ENCODE measurements around the gene SMG1. TPM values are rescaled to one million over a fixed set of nuclear protein-coding genes. Genes with fewer than 3 reads are reported as not detected.

Gene SMG1
- total and polyA plus RNA-seq, 4 donors: 5.3 to 70.8 (median 22.3) TPM

- TF ChIP-seq CTCF (IDR thresholded peaks at IDR 0.05; ENCODE audit: low read depth, low read length, missing input control): no peak
- no peak for TF ChIP-seq NR2F2 (IDR thresholded peaks at IDR 0.05)
- TF ChIP-seq, protein P1, sequence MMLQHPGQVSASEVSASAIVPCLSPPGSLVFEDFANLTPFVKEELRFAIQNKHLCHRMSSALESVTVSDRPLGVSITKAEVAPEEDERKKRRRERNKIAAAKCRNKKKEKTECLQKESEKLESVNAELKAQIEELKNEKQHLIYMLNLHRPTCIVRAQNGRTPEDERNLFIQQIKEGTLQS (IDR thresholded peaks at IDR 0.05): no peak
- no peak for TF ChIP-seq TAF1 (conservative IDR thresholded peaks at IDR 0.05)
- TF ChIP-seq HNF4G (IDR thresholded peaks at IDR 0.05): no peak
- no peak for TF ChIP-seq SP1 (IDR thresholded peaks at IDR 0.05)
- TF ChIP-seq RAD21 (IDR thresholded peaks at IDR 0.05): no peak
These were observed 17.2 kb upstream of the SMG1 start (continued) for GRCh38 chr16:18943414-18943813.

DNA sequence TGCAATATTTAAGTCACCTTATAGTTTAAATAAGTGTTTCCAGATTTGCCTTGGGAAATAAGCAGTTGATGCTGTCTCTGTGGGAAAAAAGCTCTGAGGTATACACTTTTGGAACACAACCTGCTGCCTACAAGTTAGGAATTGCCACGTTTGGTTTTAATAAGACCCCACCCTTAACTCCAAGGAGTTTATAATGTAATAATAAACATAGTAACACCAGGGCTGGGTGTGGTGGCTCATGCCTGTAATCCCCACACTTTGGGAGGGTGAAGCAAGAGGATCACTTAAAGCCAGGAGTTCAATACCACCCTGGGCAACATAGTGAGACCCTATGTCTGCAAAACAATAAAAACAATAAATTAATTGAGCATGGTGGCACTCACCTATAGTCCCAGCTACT, 15.9 kb upstream of the SMG1 start:
- no peaks in the 10 kb centered on the region for H3K27me3 ChIP-seq (ENCODE audit: control insufficient read depth in 4 of 4, insufficient read depth in 4 of 4, low read length in 3 of 4)
- no peaks in the 10 kb centered on the region for H3K9me3 ChIP-seq (ENCODE audit: control insufficient read depth in 4 of 4, low read length in 3 of 4)
- TF ChIP-seq NR2F2 (IDR thresholded peaks at IDR 0.05) (no peak), TAF1 (conservative IDR thresholded peaks at IDR 0.05) (no peak), EGR1 (IDR thresholded peaks at IDR 0.05; ENCODE audit: low read depth in 2 of 2) (no peak), RAD21 (IDR thresholded peaks at IDR 0.05) (no peak), HNF4A (conservative IDR thresholded peaks at IDR 0.05) (no peak), SP1 (IDR thresholded peaks at IDR 0.05) (no peak), FOXA2 (IDR thresholded peaks at IDR 0.05) (no peak), JUND (IDR thresholded peaks at IDR 0.05) (no peak)
- TF ChIP-seq, protein P1 (IDR thresholded peaks at IDR 0.05): no peak
- TF ChIP-seq, protein P2, sequence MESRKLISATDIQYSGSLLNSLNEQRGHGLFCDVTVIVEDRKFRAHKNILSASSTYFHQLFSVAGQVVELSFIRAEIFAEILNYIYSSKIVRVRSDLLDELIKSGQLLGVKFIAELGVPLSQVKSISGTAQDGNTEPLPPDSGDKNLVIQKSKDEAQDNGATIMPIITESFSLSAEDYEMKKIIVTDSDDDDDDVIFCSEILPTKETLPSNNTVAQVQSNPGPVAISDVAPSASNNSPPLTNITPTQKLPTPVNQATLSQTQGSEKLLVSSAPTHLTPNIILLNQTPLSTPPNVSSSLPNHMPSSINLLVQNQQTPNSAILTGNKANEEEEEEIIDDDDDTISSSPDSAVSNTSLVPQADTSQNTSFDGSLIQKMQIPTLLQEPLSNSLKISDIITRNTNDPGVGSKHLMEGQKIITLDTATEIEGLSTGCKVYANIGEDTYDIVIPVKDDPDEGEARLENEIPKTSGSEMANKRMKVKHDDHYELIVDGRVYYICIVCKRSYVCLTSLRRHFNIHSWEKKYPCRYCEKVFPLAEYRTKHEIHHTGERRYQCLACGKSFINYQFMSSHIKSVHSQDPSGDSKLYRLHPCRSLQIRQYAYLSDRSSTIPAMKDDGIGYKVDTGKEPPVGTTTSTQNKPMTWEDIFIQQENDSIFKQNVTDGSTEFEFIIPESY (IDR thresholded peaks at IDR 0.05): no peak
- TF ChIP-seq, protein P3, sequence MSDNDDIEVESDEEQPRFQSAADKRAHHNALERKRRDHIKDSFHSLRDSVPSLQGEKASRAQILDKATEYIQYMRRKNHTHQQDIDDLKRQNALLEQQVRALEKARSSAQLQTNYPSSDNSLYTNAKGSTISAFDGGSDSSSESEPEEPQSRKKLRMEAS (IDR thresholded peaks at IDR 0.05): no peak
- peaks cover 0 to 3% (median 0%) of the 10 kb centered on the region in 4 donors for H3K4me1 ChIP-seq (ENCODE audit: control insufficient read depth in 4 of 4, insufficient read depth in 4 of 4, low read length in 3 of 4)
- H3K9ac ChIP-seq (ENCODE audit: low read depth in 1 of 2, low read length in 2 of 2): no peak overlapping the region
- WGBS: 72% methylated on average over 1 of the region's 1 CpG
- DNase-seq (ENCODE audit: low spot score): no peak
- no peak overlapping the region for H3K27ac ChIP-seq (ENCODE audit: low read depth in 1 of 2, low read length in 2 of 2)
- no peaks in the 10 kb centered on the region for H3K36me3 ChIP-seq (ENCODE audit: control insufficient read depth in 4 of 4, insufficient read depth in 3 of 4, low read depth in 1 of 4, low read length in 3 of 4)
- H3K4me3 ChIP-seq (ENCODE audit: low read depth in 1 of 3, low read length in 3 of 3): no peak overlapping the region

DNA sequence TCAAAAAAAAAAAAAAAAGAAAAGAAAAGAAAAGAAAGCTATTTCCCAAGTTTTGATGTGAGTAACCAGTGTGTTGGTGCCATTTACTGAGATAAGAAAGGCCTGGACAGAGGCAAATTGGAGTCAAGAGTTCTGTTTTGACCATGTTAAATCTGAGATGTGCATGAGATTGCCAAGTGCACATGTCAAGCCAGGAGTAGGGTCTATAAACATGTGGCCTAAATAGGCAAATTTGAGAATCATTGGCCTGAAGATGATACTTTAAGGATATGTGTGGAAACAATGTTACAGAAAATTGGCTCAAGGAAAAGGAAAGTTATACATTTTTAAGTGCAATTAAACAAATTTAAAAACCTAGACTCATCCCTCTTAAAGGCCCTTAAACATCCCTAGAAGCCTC, 15.3 kb upstream of the SMG1 start:
- H3K4me3 ChIP-seq (ENCODE audit: low read depth in 1 of 3, low read length in 3 of 3): no peak overlapping the region
- no peaks in the 10 kb centered on the region for H3K27me3 ChIP-seq (ENCODE audit: control insufficient read depth in 4 of 4, insufficient read depth in 4 of 4, low read length in 3 of 4)
- no peak for DNase-seq (ENCODE audit: low spot score)
- H3K27ac ChIP-seq (ENCODE audit: low read depth in 1 of 2, low read length in 2 of 2): no peak overlapping the region
- H3K36me3 ChIP-seq (ENCODE audit: control insufficient read depth in 4 of 4, insufficient read depth in 3 of 4, low read depth in 1 of 4, low read length in 3 of 4): no peaks in the 10 kb centered on the region
- no peaks in the 10 kb centered on the region for H3K9me3 ChIP-seq (ENCODE audit: control insufficient read depth in 4 of 4, low read length in 3 of 4)
- H3K9ac ChIP-seq (ENCODE audit: low read depth in 1 of 2, low read length in 2 of 2): no peak overlapping the region
- H3K4me1 ChIP-seq (ENCODE audit: control insufficient read depth in 4 of 4, insufficient read depth in 4 of 4, low read length in 3 of 4): peaks cover 0 to 3% (median 0%) of the 10 kb centered on the region in 4 donors
- TF ChIP-seq RXRA (IDR thresholded peaks at IDR 0.05): no peak
- TF ChIP-seq TAF1 (conservative IDR thresholded peaks at IDR 0.05): no peak
- TF ChIP-seq EGR1 (IDR thresholded peaks at IDR 0.05; ENCODE audit: low read depth in 2 of 2): no peak
- no peak for TF ChIP-seq SP1 (IDR thresholded peaks at IDR 0.05)
- TF ChIP-seq FOXA1 (IDR thresholded peaks at IDR 0.05): no peak
- TF ChIP-seq, protein P3 (IDR thresholded peaks at IDR 0.05): no peak
- no peak for TF ChIP-seq HNF4G (IDR thresholded peaks at IDR 0.05)
- TF ChIP-seq YY1 (IDR thresholded peaks at IDR 0.05): no peak
- TF ChIP-seq, protein P2 (IDR thresholded peaks at IDR 0.05): no peak
- no peak for TF ChIP-seq NR2F2 (IDR thresholded peaks at IDR 0.05)
- no peak for TF ChIP-seq CTCF (IDR thresholded peaks at IDR 0.05; ENCODE audit: low read depth, low read length, missing input control)
- no peak for TF ChIP-seq GABPA (IDR thresholded peaks at IDR 0.05 in 1 of 2, conservative IDR thresholded peaks at IDR 0.05 in 1 of 2)
- TF ChIP-seq JUND (IDR thresholded peaks at IDR 0.05): no peak
